Muscle of arm (tissue), 12 donors: ENCODE measurements around the gene COL20A1. TPM values are rescaled to one million over a fixed set of nuclear protein-coding genes. Genes with fewer than 3 reads are reported as not detected.

Source experiments
- DNase-seq: peaks from one replicate; pipeline ENCODE4 v3.0.0-alpha.2; 2013
- polyA plus RNA-seq, 12 donors: library from polyadenylated mRNA; unstranded; fragments of 120-200 nt; gene quantifications; one replicate each; pipeline ENCODE4 v1.2.1, GENCODE V29; 2013; ENCODE audit not compliant: insufficient read length in 12 of 12

The COL20A1 gene
- polyA plus RNA-seq, 12 donors: 2.9 to 12.9 (median 4.7) TPM; not detected in 1

DNA sequence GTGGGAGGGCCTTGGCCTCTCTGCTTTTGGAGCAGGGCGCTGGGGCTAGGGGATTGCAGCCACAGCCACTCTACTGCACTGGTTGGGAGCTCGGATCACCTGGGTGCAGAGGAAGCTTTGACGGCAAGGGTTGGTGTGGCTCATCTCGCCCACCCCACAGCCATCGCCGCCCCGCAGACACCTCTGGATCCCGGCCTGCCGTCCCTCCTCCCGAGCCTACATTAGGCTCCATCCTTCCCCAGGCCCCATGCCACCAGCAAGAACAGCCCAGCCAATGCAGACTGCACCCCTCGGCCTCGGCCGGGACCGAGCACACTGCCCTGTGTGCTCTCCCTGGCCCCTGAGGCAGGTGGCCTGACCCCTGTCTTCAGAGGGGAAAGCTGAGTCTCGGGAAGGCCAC is 32.5 kb upstream of the COL20A1 start:
- no peak for DNase-seq

DNA sequence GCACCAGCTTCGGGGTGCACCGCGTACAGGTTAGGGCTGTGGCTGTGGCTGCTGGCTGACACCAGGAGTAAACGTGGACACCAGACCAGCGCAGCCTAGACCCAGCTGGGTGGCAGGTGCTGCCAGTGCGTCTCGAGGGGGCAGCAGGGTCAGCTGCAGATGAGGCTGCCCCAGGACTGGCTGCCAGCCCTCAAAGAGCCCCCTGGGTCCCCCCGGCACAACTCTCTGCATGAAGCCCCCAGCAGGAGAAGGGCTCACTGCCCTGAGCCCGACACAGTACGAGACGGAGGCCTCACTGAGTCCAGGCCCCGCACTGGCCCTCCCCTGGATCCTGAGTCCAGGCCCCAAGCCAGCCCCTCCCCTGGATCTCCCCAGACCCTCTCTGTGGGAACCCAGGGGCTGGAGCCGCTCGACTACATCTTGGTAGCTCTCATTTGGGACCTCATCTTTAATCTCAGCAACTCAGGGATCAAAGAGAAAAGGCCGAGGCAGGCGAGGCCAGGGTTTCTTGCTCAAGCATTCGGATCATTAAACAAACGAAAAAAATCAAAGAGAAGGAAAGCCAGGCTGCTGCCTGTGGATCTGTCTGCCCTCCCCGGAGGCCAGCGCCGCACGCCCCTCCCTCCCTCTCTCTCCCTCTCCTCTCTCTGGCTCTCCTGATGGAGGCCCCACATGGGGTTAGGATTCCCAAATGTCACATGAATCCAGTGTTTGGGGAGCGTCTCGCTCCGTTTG is 31.8 kb upstream of the COL20A1 start:
- DNase-seq: no peak

DNA sequence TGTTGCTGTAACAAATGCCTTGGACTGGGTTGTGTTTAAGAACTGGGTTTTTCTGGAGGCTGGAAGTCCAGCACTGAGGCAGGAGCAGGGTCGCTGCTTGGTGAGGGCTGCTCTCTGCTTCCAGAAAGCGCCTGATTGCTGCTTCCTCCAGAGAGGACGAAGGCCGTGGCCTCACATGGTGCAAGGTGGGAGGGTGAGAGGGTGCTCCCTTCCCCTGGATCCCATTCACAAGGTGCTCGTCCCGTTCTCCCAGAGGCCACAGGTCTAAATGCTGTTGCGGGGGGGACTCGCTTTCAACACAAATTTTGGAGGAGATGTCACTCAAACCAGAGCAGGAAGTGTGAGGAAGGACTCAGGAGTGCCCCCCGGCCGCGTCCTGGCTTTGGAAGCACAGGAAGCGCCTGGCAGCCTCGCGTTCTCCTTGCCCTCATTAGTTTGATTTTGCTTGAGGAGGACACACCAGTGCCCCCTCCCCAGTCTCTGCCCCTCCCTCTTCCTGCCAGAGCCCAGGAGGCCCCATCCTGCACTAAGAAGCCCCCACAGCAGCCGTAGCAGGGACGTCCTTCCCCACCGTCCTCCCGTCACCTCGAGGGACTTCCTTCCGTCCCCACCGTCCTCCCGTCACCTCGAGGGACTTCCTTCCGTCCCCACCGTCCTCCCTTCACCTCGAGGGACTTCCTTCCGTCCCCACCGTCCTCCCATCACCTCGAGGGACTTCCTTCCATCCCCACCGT is 31.0 kb upstream of the COL20A1 start:
- DNase-seq: no peak

DNA sequence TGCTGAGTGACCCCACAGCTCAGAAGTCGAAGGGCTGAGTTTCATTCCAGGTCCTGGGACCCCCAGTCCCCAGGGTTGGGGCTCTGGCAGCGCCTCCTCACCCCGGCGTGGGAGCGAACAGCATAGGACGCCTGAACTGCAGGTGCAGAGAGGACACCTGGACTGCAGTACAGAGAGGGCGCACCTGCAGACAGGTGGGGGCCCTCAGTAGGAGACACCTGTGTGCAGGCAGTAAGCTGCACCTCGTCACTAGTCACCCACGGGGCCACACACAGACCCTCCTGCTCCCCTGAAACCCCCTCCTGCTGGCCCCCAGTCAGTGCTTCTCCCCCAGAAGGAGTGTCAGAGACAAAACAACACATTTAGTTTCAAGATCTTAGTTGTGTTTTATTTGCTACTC is 30.1 kb upstream of the COL20A1 start:
- DNase-seq: no peak

DNA sequence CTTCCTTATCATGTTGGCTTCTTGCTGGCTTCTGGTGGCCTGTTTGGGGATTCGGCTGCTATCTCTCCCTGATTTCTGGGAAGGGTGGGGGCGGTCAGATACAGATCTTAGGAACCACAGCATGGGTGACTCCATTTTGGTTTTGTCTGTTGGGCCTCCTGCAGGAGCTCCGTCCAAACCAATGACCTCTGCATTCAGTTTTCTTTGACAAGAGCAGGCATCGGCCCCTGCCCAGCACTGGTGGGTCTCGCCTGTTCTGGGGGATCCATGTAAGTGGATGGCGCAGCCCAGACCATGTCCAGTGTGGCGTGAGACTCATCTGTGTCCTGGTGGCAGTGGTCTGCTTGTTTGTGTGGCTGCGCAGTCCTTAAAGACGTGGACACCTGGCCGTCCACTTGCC is 29.0 kb upstream of the COL20A1 start:
- DNase-seq: no peak

DNA sequence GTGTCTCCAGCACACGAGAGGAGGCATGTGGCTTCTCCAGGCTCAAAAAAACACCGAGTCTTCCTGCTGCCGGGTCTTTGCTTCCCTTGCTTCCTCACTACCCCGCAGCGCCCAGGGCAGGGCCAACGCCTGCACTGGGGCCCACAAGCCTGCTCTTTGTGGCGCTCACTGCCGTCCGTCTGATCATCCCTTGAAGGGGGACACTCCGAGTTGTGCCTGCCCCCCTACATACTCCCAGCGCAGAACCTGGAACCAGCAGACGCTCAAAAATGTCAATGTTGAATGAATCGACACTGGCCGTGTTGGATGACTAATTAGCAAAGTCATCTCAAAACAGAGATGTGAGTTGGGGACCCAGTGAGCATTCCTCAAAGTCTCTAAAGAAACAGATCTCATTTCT is 28.5 kb upstream of the COL20A1 start:
- no peak for DNase-seq

DNA sequence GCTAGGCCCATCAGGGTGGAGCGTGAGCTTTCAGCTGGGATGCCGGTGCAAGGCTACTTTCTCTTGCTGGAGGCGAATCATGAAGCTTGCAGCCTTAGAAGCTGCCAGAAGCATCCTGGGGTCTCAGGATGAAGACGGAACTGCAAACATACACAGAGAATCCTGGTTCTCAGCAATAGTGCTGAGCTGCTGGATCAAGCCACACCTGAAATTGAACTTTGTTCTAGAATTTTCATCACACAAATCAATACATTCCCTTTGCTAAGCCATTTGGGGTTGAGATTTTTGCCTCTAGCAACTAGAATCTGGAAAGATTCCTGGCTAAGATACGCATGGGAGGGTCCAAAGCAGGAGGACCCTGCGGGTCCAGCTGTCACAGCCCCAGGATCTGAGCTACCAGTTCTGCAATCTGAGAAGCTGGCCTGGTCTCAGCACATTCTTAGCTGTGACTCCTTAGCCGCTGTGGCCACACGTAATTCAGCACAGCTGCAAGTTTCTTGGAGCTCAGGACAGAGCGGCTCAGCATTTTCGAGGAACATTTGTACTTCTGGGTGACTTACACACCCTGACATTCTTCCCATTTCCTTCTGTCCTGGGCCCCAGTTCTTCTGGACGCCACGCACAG is 27.0 kb upstream of the COL20A1 start:
- DNase-seq: peak; percentile 75

DNA sequence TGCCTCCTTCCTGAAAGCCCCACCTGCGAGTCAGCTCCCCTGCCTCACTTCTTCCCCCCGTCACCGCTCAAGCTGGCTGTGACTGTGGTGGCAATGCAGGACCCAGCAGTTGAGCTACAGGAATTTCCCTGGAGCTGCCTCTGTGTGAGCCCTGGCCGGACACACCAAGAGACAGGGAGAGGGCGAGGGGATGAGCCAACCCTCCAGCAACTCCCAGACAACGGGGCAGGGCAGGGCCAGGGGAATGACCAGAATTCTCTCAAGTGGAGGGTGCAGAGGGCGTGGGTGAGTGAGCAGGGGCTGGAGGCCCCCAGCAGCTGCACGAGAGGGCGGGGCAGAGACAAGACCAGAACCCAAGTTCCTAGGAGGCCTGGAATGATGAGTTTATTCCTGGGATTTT is 25.3 kb upstream of the COL20A1 start:
- no peak for DNase-seq

DNA sequence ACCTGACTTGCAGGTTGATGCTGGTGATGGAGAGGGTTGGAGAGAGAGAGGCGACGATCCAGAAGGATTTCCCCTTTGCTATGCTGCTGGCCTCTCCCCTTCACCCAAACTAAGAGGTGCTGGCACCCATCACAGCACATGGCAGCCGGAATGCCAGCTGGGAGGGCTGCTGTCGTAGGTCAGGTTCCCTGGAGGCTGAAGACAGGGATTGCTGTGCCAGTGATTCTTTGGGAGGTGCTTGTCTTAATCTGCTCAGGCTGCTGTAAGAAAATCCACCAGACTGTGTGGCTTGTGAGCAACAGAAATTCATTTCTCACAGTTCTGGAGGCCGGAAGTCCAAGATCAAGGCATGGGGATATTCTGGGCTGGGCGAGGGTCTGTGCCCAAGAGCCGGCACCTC is 24.7 kb upstream of the COL20A1 start:
- no peak for DNase-seq

DNA sequence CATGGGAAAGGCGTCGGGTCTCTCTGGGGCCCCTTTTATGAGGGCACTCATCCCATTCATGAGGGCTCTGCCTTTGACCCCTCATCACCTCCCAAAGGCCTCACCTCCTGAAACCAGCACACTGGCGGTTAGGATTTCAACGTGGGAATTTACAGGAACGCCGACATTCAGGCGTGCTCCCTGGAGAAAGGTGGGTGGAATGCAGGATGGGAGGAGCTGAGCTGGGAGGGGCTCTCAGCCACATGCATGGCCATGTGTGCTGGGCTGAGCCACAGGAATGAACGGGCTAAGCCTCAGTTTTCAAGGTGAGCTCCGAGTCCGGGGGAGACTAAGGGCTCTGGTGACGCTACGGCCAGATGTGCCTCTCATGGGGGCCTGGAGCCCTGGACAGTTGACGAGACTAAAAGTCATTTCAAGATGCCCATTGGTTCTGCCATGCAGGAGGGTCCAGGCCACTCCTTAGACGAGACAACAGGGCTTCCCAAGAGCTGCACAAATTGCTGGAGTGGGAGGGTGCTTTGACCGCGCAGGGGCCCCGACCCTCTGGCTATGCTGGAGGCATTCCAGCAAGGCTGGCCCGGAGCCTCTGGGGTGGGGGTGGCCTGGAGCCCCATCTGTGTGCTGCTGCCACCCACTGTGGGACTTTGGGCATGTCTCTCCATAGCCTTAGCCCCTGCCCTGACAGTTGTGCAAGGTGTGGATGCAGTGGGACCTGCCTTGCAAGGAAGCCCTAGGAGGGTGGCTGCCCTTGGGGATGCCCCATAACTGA is 24.1 kb upstream of the COL20A1 start:
- no peak for DNase-seq

DNA sequence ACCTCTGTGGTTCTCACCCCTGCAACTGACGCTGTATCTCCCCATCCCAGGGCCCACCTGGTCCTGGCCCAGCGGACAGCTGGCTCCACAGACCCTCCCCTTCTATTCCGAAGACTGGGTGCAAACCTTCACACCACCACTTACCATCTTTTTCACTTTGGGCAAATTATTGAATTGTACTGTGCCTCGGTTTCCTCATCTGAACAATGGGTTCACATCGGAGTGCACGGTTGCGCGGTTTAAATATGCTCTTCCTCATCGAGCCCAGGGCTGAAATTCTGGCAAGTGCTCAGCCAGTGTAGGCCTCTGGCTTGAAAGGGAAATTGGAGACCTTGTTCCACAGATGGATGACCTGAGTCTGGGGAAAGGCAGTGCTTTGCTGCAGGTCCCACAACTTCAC is 23.3 kb upstream of the COL20A1 start:
- no peak for DNase-seq

DNA sequence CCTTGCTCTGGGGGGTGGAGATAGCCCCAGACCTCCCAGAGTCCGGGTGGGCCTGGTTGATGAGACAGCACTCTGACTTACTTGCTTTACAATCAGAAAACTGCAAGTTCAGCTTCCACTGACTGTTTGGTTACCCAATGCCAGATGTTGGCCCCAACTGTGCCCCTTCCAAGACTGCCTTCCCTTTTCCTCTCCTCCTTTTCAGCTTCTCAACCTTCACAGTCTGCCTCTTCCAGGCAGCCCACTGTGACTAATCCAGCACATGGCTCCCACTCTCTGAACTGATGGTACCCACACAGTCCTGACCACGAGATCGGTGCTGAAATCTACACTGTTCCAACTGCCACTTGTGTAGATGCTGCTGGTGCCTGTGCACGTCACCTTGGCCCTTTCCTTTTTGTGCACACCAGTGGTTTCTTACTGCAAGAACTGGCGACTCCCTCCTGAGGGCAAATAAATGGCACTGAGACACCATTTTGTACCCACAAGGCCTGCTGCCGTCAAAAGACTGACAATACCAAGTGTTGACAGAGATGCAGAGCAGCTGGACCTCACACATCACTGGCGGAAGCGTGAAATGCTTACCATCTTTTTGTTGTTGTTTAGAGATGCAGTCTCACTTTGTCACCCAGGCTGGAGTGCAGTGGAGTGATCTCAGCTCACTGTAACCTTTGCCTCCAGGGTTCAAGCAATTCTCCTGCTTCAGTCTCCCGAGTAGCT is 22.2 kb upstream of the COL20A1 start:
- no peak for DNase-seq

DNA sequence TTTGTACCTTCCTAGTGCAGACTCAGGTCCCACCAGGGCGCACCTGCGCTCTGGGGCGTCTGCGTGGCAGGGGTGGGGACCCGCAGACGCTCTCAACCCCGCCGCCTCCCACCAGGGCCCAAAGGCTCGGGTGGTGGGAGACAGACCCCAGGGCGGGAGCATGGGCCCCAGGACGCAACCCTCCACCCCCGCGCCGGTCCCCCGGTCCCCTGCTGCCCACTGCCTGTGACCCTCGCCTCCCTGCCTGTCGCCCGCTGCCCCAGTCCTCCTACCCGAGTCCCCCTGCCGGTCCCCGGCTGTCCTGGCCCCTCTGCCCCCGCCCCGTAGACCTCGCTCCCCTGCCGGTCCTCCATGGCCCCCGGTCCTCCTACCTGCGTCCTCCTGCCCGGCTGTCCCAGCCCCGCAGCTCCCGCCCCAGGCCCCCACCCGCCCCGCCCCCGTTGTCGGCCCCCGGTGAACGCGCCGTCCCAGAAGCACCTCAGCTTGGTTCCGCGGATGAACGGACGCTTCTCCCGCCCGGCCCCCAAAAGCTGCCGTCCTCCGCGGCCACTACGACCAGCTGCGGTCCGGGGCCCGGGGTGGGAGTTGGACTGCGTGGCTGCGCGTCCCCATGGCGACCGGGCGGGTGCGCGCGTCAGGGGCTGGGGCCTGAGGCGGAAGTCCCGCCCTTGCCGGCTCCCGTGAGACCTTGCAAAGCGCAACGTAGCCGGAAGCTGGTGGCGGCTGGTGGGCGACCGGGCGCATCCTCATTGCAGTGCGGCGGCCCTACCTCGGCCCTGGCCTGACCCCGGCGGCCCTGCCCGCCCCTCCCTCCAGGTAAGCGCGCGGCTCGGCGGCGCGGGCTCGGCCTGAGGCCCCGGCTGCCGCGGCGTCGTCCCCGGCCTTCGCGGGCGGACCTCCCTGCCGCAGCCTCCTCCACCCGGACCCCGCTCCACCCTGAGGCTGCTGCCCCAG is 20.6 kb upstream of the COL20A1 start, which contains the start of gene ARFGAP1:
ARFGAP1 (plus strand) TSS at position 709 of the 954 bp plus-strand sequence. CDS start 2,768 bp downstream, outside the sequence.
- peak; percentile 95 for DNase-seq

DNA sequence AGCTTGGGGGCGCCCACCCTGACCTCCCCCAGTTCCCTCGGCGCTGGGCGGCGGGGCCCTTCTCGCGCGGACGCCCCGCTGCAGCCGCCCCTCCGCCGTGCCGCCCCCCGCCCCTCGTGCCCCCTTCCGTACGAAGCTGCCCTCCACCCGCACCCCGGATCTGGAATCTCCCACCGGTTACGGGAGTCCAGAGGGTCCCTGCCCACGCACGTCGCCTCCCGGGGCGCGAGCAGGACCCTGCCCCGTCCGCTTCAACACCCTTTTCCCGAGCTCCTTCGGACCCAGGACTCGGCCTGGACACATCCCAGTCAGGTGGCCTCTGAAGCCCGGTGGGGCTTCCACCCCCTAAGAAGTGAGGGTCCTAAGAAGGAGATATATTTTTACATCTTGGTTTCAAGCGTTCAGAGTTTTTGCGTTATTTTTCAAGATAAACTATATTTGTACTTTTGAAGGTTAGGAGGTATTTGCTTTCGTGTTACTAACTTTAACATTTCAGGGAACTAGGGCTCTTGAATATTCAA is 19.9 kb upstream of the COL20A1 start:
- DNase-seq: no peak

DNA sequence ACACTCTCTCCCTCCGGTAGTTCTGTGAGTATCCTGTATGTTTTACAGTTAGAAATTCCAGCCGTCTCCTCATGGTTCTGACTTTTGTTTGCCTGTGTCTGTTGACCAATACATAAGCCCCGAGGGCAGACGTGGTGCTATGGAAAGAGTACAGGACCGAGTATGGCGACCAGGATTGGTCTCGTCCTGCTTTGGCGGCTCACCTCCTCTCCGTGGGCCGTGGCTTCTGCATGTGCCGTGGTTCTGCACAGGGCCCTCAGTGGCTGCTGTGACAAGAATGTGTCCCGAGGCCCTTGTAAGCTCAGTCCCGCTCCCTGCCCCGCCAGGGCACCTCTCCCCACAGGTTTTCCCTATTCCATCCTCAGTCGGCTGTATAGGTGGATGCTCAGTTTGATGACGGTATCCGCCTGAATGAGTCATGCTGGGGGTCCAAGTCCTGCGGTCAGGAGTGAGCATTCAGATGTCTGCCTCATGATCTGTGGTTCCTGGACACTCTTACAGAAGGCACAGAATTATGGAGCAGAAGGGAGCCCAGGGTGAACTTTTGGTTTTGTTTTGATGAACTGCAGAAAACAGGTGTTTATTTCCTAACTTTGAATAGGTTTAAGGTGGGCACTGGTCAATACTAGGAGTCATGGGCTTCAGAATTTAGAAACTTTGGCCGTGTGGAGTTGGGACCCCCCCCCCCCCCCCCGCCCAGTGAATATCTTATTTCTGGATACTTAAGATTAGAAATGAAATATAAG is 19.2 kb upstream of the COL20A1 start:
- no peak for DNase-seq

DNA sequence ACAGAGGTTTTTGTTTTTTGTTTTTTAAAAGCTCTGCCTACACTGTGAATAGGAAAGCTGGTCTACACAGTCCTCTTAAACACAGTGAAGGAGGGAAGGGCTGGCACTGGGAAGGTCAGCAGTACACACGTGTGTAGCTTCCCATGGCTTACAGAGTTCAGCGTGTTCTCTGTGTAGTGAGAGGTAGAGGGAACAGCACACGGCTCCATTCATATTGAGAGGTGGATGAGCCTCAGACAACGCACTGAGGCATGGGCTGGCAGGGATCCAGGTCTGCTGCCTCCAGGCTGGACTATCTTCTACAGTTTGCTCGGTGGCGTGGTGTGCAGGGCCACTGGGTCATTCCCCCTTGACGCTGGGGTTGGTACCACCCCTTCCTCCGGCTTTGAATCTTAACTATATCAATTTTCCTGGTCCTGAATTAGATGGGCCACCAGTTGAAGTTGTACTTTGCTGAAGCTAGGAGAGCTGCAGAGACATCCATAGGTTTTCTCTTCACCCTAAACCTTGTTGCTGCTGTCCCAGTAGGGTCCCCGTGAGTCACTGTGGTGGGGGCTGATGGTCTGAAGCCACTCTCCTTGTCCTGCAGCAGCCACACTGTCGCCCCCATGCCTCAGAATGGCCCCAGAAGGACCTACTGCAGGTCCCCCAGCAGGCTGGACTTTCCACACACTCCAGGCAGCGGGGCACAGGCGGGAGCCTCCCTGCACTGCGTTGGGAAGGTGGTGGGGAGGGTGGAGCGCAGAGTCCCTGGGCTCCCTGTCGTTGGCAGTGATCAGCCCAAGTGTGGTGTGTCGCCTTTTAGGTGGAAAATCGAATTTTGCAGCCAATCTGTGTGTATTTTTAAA is 18.4 kb upstream of the COL20A1 start:
- DNase-seq: no peak

DNA sequence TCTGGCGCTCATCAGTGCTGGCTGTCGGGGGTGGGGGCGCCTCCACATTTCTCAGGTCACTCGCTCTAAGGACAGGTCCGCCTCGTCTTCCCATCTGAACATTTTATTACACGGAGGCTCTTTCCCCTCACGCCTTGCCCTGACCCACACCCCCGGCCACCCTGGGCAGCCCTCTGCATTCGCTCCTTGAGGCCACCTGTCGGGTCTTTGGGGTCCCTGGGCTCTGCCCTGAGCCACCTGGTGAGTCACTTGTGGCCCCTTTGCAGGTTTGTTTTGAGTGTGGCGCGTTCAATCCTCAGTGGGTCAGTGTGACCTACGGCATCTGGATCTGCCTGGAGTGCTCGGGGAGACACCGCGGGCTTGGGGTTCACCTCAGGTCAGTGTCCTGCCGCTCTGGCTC is 17.2 kb upstream of the COL20A1 start:
- no peak for DNase-seq

DNA sequence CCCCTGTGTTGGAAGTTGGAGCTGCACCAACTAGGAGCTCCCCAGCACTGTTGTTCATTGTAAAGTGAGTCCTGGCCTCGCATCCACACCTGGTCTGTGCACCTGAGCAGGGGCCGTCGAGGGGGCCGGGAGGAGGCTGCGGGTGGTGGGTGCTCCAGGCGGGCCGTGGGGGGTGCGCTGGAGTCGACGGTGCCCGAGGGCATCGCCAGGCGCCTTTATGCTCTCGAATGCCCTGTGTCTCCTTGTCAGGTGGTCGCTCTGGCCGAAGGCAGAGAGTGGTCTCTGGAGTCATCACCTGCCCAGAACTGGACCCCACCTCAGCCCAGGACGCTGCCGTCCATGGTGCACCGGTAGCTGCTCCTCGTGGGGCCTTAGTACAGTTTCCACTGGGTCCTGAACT is 16.0 kb upstream of the COL20A1 start:
- DNase-seq: no peak
